ENCODE data around the gene SMPD3. TPM values are rescaled to one million over a fixed set of nuclear protein-coding genes. Genes with fewer than 3 reads are reported as not detected.

The SMPD3 gene
- total RNA-seq, 1 experiment from 2014 or later, result 0.70 TPM

DNA sequence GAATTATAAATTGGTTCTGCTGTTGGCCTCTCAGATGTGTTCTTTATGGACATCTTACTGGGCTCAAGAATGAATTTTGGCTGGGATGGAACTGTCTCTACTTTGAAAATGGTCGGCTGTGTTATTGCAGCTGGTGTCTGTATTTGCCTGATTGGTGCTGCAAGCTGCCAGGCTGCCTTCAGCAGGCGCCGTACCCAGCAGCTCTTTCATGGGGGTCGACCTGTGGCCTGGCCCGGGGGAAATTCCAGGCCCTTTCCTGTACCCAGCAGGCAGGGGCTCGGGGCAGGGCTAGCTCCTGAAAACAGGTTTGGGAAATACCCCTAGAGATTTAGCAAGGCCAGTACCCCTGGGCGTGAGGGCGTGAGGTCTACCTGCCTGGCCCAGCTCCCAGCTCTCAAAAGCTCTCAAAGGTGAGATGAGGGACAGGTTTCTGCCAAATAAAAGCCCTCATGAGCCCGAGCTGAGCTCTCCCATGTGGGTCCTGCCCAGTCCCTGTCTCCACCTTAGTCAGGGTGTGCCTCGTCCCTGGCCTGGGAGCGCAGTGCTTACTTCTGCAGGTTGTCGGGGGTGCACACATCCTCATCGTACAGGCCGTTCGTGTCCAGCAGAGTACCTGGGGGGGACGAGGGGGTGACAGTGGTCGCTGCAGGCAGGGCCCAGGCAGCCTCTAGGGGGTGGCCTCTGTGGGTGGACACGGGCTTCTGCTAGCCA is 85.2 kb downstream of the SMPD3 start:
- Mint-ChIP-seq H3K27me3 (ENCODE audit: low read depth) (peaks cover 6% of the 10 kb centered on the region; the same call in 1 of the 2 replicates), H3K4me3 (no peak overlapping the region; a peak in 1 of 5 replicates), H3K27ac (no peak overlapping the region), H3K9me3 (no peaks in the 10 kb centered on the region), H3K4me1 (peaks cover 15 to 36% of the 10 kb centered on the region in 2 experiments), H3K36me3 (ENCODE audit: insufficient read depth in 1 of 3, low read depth in 3 of 3) (peaks cover 0 to 8% (median 5%) of the 10 kb centered on the region in 3 experiments; a peak in 4 of 7 replicates)
- Histone ChIP-seq H3K27me3 (ENCODE audit: insufficient read depth, low read length) (no peaks in the 10 kb centered on the region), H3T11ph (ENCODE audit: low read length) (no peak overlapping the region), H2AFZ (ENCODE audit: low read length) (no peak overlapping the region), H4K20me1 (ENCODE audit: control insufficient read depth, insufficient read depth, insufficient read length) (no peaks in the 10 kb centered on the region), H2BK20ac (ENCODE audit: low read depth, low read length, poor library complexity, severe bottlenecking) (no peak overlapping the region), H3K23me2 (ENCODE audit: insufficient read length, low read depth, low read length, poor library complexity, severe bottlenecking) (no peaks in the 10 kb centered on the region), H2BK12ac (ENCODE audit: insufficient read length, low read depth, low read length) (no peak overlapping the region), H3K27ac (ENCODE audit: insufficient read length, low read depth, low read length) (no peak overlapping the region), H2BK5ac (ENCODE audit: insufficient read length, low read length) (no peak overlapping the region), H3K9ac (ENCODE audit: extremely low read depth, insufficient read length, low read length) (no peak overlapping the region), H3K56ac (ENCODE audit: insufficient read length, low read depth, low read length) (no peak overlapping the region), H3K4ac (ENCODE audit: low read depth, low read length) (no peak overlapping the region), H3K9me3 (ENCODE audit: control insufficient read depth, low read depth, low read length) (no peaks in the 10 kb centered on the region), H2BK15ac (ENCODE audit: low read depth, low read length) (no peak overlapping the region), H3K4me2 (ENCODE audit: insufficient read depth, insufficient read length, low read length) (no peak overlapping the region), H2AK5ac (ENCODE audit: insufficient read length, low read length) (no peak overlapping the region), H2BK120ac (ENCODE audit: low read depth, low read length, poor library complexity, severe bottlenecking) (no peak overlapping the region), H3K79me1 (ENCODE audit: insufficient read depth, low read depth, low read length, poor library complexity, severe bottlenecking) (no peaks in the 10 kb centered on the region), H3K18ac (ENCODE audit: insufficient read length, low read depth, low read length) (no peak overlapping the region), H4K91ac (ENCODE audit: insufficient read length, low read depth, low read length) (no peak overlapping the region), H4K5ac (ENCODE audit: insufficient read length, low read depth, low read length) (no peak overlapping the region), H3K23ac (ENCODE audit: insufficient read length, low read depth, low read length) (no peak overlapping the region), H3K14ac (ENCODE audit: insufficient read depth, low read length) (no peak overlapping the region), H3K4me1 (ENCODE audit: insufficient read depth, low read length) (no peaks in the 10 kb centered on the region), H4K8ac (replicated peaks; ENCODE audit: insufficient read length, low read depth, low read length) (no peak overlapping the region), H3K79me2 (ENCODE audit: insufficient read depth, low read length) (no peaks in the 10 kb centered on the region)
- DNase-seq, result no peak
- no CpG with 5 or more reads among the region's 18 CpGs for WGBS (ENCODE audit: extremely low coverage, insufficient read length, low lambda C conversion rate)
- TF ChIP-seq, protein P1, sequence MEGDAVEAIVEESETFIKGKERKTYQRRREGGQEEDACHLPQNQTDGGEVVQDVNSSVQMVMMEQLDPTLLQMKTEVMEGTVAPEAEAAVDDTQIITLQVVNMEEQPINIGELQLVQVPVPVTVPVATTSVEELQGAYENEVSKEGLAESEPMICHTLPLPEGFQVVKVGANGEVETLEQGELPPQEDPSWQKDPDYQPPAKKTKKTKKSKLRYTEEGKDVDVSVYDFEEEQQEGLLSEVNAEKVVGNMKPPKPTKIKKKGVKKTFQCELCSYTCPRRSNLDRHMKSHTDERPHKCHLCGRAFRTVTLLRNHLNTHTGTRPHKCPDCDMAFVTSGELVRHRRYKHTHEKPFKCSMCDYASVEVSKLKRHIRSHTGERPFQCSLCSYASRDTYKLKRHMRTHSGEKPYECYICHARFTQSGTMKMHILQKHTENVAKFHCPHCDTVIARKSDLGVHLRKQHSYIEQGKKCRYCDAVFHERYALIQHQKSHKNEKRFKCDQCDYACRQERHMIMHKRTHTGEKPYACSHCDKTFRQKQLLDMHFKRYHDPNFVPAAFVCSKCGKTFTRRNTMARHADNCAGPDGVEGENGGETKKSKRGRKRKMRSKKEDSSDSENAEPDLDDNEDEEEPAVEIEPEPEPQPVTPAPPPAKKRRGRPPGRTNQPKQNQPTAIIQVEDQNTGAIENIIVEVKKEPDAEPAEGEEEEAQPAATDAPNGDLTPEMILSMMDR (conservative IDR thresholded peaks at IDR 0.05), result no peak
